Heart left ventricle (tissue), 16 donors: ENCODE measurements around the gene EFHD2. TPM values are rescaled to one million over a fixed set of nuclear protein-coding genes. Genes with fewer than 3 reads are reported as not detected.

Experiments
- ATAC-seq, 4 donors: fragments of 200-7000 bp; cut with Tn5 transposase; one replicate each; pipeline ENCODE4 v1.9.1; 2020 to 2022; ENCODE audit warnings: moderate library complexity in 4 of 4, mild to moderate bottlenecking in 3 of 4, moderate number of reproducible peaks in 1 of 4
- DNase-seq, 5 donors: peaks; one replicate each; pipeline ENCODE4 v3.0.0-alpha.2; 2020
- H3K27ac ChIP-seq, 12 donors: fragments of 200-600 bp; sonication (generic) in 4 of 12; one replicate each; pipeline versions ENCODE4 v1.5.0 to v1.8.0; 2016 to 2022; ENCODE audit warnings: mild to moderate bottlenecking in 2 of 12
- H3K27me3 ChIP-seq, 9 donors: fragments of 200-600 bp; sonication (generic) in 2 of 9; one replicate each; pipeline versions ENCODE4 v1.5.1 to v1.8.0; 2016 to 2022; ENCODE audit warnings: mild to moderate bottlenecking in 3 of 9
- H3K36me3 ChIP-seq, 9 donors: fragments of 200-600 bp; sonication (generic) in 2 of 9; one replicate each; pipeline versions ENCODE4 v1.5.0 to v1.8.0; 2018 to 2022; ENCODE audit warnings: mild to moderate bottlenecking in 2 of 9
- H3K4me1 ChIP-seq, 12 donors: fragments of 200-600 bp; sonication (generic) in 4 of 12; one replicate each; pipeline versions ENCODE4 v1.5.0 to v1.8.0; 2016 to 2022; ENCODE audit warnings: mild to moderate bottlenecking in 3 of 12
- H3K4me3 ChIP-seq, 12 donors: fragments of 200-600 bp; sonication (generic) in 4 of 12; one replicate each; pipeline versions ENCODE4 v1.5.0 to v1.8.0; 2017 to 2022; ENCODE audit warnings: mild to moderate bottlenecking in 9 of 12, moderate library complexity in 4 of 12
- H3K9me3 ChIP-seq, 12 donors: fragments of 200-600 bp; sonication (generic) in 4 of 12; one replicate each; pipeline versions ENCODE4 v1.5.0 to v1.8.0; 2016 to 2022; ENCODE audit warnings: mild to moderate bottlenecking in 1 of 12
- POLR2A ChIP-seq, 2 donors: fragments of 450-650 bp; IDR thresholded peaks; one replicate each; pipeline ENCODE4 v1.6.1; 2017; ENCODE audit warnings: antibody characterized with exemption in 2 of 2, mild to moderate bottlenecking in 2 of 2, moderate library complexity in 2 of 2
- WGBS, 4 donors: extraction: QIAGEN DNeasy Blood & Tissue Kit in 2 of 4; methylation state at CpG; one replicate each; pipeline versions ENCODE4 v1.1.5 to v1.1.7; 2013 to 2018; 5-methylcytosine and 5-hydroxymethylcytosine counted together
- intact Hi-C, 10 donors: fragments of 100-400 bp; cut with DNase I; formaldehyde crosslinking; loops; one replicate each; pipeline versions ENCODE4 v1.11.1 to v1.14.2; 2022
- polyA plus RNA-seq, 2 donors: library from polyadenylated mRNA; stranded (reverse); fragments of 200-250 nt; gene quantifications; one replicate each; pipeline ENCODE4 v1.2.3, GENCODE V29; 2013
- total RNA-seq, 9 donors: library from RNA; depleted of rRNA in 2 of 9; stranded (reverse); fragments of >200 nt in 2 of 9; fragmentation: NEBNext Ultra II Directional in 3 of 9; extraction: Animal tissue kit (Norgen Biotek cat#: 25700) in 3 of 9; gene quantifications; one replicate each; pipeline versions ENCODE4 v1.1.0 to v1.2.4, GENCODE V29; 2016 to 2023
- TF ChIP-seq, protein P1 (sequence below), 12 donors: fragments of 200-600 bp; sonication (generic) in 4 of 12; IDR thresholded peaks; one replicate each; pipeline versions ENCODE4 v1.5.0 to v1.8.0; 2018 to 2022; ENCODE audit warnings: antibody characterized with exemption in 12 of 12, mild to moderate bottlenecking in 5 of 12
- donor health status: ischemic (EF 13 %, LVEDD 7.1; RV severe dilation, severe dysfunction).
- donor health status: healthy with polysubstance abuse.
- donor health status: DM: no; HTN: yes; CAD: no.
- donor health status: DM: no; HTN: no; CAD: no.
- donor health status: ischemic (EF 25% LVEDD 6.9; RV normal size, moderate dysfunction).
- donor health status: ischemic (EF 25% LVEDD 5.7; RV mildly dilated, moderate dysfunction).
- donor health status: healthy.
- donor health status: DM: yes; HTN: yes; CAD: no.
- donor health status: ischemic (EF 35%, LVEDD 5.7; RV mildly dilated, moderate dysfunction).
- donor health status: nonischemic (EF 11% LVEDD 7.7; RV severe dilation, severe dysfunction).
- donor health status: DM: yes; HTN: yes; CAD: no.
- donor health status: PGD.
- donor health status: ischemic (EF 29% LVEDD 5.4; RV normal size, mild dysfunction).
- donor health status: nonischemic (EF 23%, LVEDD 6.1; RV moderate dilation, normal function).

EFHD2 gene
- total and polyA plus RNA-seq, 11 donors = 11.2 to 52.2 (median 15.8) TPM

- intact Hi-C loops = no loop called here
- Histone ChIP-seq H3K27me3 (peaks cover 0 to 10% (median 0%) of the 10 kb centered on the region in 9 donors), H3K9me3 (no peaks in the 10 kb centered on the region), H3K4me3 (no peak overlapping the region), H3K36me3 (no peaks in the 10 kb centered on the region), H3K27ac (no peak overlapping the region), H3K4me1 (no peaks in the 10 kb centered on the region)
- ATAC-seq (no peak), DNase-seq (no peak)
- WGBS, 4 donors = 90 to 94% (median 92%) methylated on average over 8 of the region's 8 CpGs
- TF ChIP-seq, protein P1, sequence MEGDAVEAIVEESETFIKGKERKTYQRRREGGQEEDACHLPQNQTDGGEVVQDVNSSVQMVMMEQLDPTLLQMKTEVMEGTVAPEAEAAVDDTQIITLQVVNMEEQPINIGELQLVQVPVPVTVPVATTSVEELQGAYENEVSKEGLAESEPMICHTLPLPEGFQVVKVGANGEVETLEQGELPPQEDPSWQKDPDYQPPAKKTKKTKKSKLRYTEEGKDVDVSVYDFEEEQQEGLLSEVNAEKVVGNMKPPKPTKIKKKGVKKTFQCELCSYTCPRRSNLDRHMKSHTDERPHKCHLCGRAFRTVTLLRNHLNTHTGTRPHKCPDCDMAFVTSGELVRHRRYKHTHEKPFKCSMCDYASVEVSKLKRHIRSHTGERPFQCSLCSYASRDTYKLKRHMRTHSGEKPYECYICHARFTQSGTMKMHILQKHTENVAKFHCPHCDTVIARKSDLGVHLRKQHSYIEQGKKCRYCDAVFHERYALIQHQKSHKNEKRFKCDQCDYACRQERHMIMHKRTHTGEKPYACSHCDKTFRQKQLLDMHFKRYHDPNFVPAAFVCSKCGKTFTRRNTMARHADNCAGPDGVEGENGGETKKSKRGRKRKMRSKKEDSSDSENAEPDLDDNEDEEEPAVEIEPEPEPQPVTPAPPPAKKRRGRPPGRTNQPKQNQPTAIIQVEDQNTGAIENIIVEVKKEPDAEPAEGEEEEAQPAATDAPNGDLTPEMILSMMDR (IDR thresholded peaks at IDR 0.05) = no peak
- TF ChIP-seq POLR2A (IDR thresholded peaks at IDR 0.05) = no peak
Measured at GRCh38 chr1:15442119-15442518, 32.4 kb downstream of the EFHD2 start.

GRCh38 chr1:15442759-15443158 lies 33.1 kb downstream of the EFHD2 start:
- intact Hi-C loops = no loop called here
- H3K4me1 ChIP-seq = no peaks in the 10 kb centered on the region
- no peak for ATAC-seq
- H3K9me3 ChIP-seq = no peaks in the 10 kb centered on the region
- no peak overlapping the region for H3K27ac ChIP-seq
- WGBS, 4 donors = 80 to 86% (median 85%) methylated on average over 5 of the region's 5 CpGs
- no peak for DNase-seq
- no peaks in the 10 kb centered on the region for H3K36me3 ChIP-seq
- peaks cover 0 to 16% (median 0%) of the 10 kb centered on the region in 9 donors for H3K27me3 ChIP-seq
- TF ChIP-seq, protein P1 (IDR thresholded peaks at IDR 0.05) = no peak
- no peak for TF ChIP-seq POLR2A (IDR thresholded peaks at IDR 0.05)
- no peak overlapping the region for H3K4me3 ChIP-seq

GRCh38 chr1:15443281-15443680 lies 33.6 kb downstream of the EFHD2 start:
- TF ChIP-seq, protein P1 (IDR thresholded peaks at IDR 0.05) = no peak
- TF ChIP-seq POLR2A (IDR thresholded peaks at IDR 0.05) = no peak
- no peak for ATAC-seq
- Histone ChIP-seq H3K27ac (no peak overlapping the region), H3K27me3 (peaks cover 0 to 16% (median 0%) of the 10 kb centered on the region in 9 donors), H3K9me3 (no peaks in the 10 kb centered on the region), H3K4me3 (no peak overlapping the region), H3K4me1 (no peaks in the 10 kb centered on the region), H3K36me3 (no peaks in the 10 kb centered on the region)
- 72 to 76% (median 76%) methylated on average over 5 of the region's 5 CpGs for WGBS, 4 donors
- intact Hi-C loops = no loop called here
- peak in 1 of 5 donors; percentile 28 for DNase-seq

- DNase-seq (no peak), ATAC-seq (peak in 1 of 4 donors; percentile 32)
- Histone ChIP-seq H3K36me3 (no peaks in the 10 kb centered on the region), H3K27me3 (peaks cover 0 to 16% (median 0%) of the 10 kb centered on the region in 9 donors), H3K9me3 (no peaks in the 10 kb centered on the region), H3K4me1 (no peaks in the 10 kb centered on the region), H3K4me3 (no peak overlapping the region), H3K27ac (no peak overlapping the region)
- WGBS, 4 donors = 46 to 66% (median 60%) methylated on average over 15 to 17 of the region's 17 CpGs
- intact Hi-C loops = no loop called here
- TF ChIP-seq, protein P1 (IDR thresholded peaks at IDR 0.05) = no peak
- TF ChIP-seq POLR2A (IDR thresholded peaks at IDR 0.05) = no peak
Measured at GRCh38 chr1:15444468-15445389, 35.0 kb downstream of the EFHD2 start.
